ENCODE data around the gene MXRA8. TPM values are rescaled to one million over a fixed set of nuclear protein-coding genes. Genes with fewer than 3 reads are reported as not detected.
A peak's percentile ranks its signal among the peaks of the same experiment; 100 is the strongest.

MXRA8 gene
- total RNA-seq, 1 donor from 2014 or later = 20.2 TPM

DNA sequence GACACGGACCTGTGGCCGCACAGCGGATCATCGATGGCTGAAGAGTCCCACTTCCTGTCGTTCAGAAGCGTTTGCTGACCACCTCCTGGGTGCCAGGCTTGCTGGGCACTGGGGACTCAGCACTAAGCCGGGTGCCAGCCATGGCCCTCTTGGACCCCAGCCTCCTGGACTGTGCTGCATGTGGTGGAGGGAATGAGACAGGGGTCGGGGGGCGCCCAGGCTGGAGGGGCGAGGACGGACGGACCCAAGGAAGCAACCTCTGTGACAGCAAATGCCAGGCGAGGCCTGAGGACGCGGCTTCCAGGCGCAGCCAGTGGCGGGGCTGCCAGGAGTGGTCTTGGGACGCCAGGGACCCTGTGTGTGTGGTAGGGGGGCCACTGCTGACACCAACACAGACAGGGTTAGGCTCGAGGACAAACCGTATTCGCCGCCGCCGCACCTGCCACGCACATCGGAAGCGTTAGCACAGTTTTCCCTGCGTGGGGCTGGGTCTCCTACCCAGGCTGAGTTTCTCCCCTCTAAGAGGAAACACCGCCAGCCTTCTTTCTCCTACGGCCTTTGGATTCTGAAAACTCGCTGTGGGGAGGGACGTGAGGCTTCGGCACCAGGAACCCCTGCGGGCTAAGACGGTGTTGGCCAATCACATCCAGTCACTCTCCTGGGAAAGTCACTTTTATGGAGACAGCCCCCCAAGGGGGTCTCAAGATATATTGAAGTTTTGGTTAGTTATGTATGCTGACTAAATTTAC lies 3.1 kb upstream of the MXRA8 start:
- DNase-seq = no peak
- intact Hi-C loops (cut with micrococcal nuclease) = no loop called here
- Histone ChIP-seq H3K27ac (replicated peaks) (peak overlapping the region; percentile 84), H3K27me3 (ENCODE audit: low read depth) (peaks cover 48% of the 10 kb centered on the region), H3K4me3 (no peak overlapping the region), H3K36me3 (no peaks in the 10 kb centered on the region), H3K9me3 (replicated peaks) (no peaks in the 10 kb centered on the region), H3K4me1 (peaks cover 43% of the 10 kb centered on the region)
- TF ChIP-seq, protein P1, sequence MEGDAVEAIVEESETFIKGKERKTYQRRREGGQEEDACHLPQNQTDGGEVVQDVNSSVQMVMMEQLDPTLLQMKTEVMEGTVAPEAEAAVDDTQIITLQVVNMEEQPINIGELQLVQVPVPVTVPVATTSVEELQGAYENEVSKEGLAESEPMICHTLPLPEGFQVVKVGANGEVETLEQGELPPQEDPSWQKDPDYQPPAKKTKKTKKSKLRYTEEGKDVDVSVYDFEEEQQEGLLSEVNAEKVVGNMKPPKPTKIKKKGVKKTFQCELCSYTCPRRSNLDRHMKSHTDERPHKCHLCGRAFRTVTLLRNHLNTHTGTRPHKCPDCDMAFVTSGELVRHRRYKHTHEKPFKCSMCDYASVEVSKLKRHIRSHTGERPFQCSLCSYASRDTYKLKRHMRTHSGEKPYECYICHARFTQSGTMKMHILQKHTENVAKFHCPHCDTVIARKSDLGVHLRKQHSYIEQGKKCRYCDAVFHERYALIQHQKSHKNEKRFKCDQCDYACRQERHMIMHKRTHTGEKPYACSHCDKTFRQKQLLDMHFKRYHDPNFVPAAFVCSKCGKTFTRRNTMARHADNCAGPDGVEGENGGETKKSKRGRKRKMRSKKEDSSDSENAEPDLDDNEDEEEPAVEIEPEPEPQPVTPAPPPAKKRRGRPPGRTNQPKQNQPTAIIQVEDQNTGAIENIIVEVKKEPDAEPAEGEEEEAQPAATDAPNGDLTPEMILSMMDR (IDR thresholded peaks at IDR 0.05; ENCODE audit: borderline replicate concordance) = no peak

DNA sequence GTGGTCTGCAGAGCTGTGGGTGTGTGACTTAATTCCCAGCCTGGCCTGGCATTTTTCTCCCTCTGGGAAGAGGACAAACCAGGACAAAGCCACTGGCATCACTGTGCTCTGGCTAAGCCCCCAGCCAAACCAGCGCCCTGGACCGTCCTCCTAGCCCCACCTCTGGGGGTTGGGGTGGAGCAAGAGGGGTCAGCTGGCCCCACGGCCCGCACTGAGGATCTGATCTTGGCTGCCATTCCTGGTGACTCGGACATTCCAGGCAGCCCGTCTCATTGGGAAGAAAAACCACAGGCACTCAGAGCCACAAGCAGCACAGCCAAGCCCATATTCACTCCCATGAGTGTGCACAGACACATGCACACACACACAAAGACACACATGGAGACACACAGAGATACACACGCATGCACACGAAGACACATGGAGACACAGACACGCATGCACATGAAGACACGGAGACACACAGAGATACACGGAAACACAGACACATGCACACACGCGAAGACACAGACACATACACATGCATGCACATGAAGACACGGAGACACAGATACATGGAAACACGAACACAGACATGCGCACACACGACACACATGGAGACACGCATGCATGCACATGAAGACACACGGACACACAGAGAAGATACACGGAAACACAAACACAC lies 2.3 kb upstream of the MXRA8 start:
- no peak overlapping the region for H3K4me3 ChIP-seq
- intact Hi-C loops (cut with micrococcal nuclease) = no loop called here

GRCh38 chr1:1359664-1360468 lies 1.5 kb upstream of the MXRA8 start:
- Histone ChIP-seq H3K9me3 (replicated peaks) (no peaks in the 10 kb centered on the region), H3K27me3 (ENCODE audit: low read depth) (peaks cover 63% of the 10 kb centered on the region), H3K27ac (replicated peaks) (peak overlapping the region; percentile 84), H3K36me3 (no peaks in the 10 kb centered on the region), H3K4me1 (peaks cover 53% of the 10 kb centered on the region), H3K4me3 (peak overlapping the region; percentile 69)
- intact Hi-C loops (cut with micrococcal nuclease) = no loop called here
- peak; percentile 60 for DNase-seq
- TF ChIP-seq, protein P1 (IDR thresholded peaks at IDR 0.05; ENCODE audit: borderline replicate concordance) = no peak

More for the DNA sequence above, 2.3 kb upstream of the MXRA8 start:
- Histone ChIP-seq H3K4me1 (peaks cover 46% of the 10 kb centered on the region), H3K27ac (replicated peaks) (peak overlapping the region; percentile 84), H3K27me3 (ENCODE audit: low read depth) (peaks cover 55% of the 10 kb centered on the region), H3K9me3 (replicated peaks) (no peaks in the 10 kb centered on the region), H3K36me3 (no peaks in the 10 kb centered on the region)
- peak; percentile 65 for DNase-seq
- TF ChIP-seq, protein P1 (IDR thresholded peaks at IDR 0.05; ENCODE audit: borderline replicate concordance) = no peak

DNA sequence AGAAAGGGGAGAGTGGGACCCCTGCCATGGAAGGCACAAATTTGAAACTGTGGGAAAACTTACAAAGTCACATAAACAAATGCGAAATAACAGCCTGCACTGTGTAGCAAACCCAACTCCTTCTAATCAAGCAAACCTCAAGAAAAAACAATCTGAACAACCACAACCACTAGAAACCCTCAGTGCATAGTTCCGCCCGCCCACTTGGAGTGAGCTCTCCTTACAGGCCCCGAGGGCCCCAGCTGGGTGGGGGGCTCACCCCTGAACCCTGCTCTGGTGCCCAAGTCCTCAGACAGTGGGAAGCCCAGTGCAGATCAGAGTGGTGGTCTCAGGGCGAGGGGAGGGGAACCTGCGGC lies 931 bp upstream of the MXRA8 start:
- DNase-seq = peak; percentile 35
- H3K27me3 ChIP-seq (ENCODE audit: low read depth) = peaks cover 69% of the 10 kb centered on the region
- peak overlapping the region; percentile 84 for H3K27ac ChIP-seq (replicated peaks)
- intact Hi-C loops (cut with micrococcal nuclease) = no loop called here
- no peaks in the 10 kb centered on the region for H3K36me3 ChIP-seq
- H3K4me3 ChIP-seq = peak overlapping the region; percentile 69
- peaks cover 59% of the 10 kb centered on the region for H3K4me1 ChIP-seq
- TF ChIP-seq, protein P1 (IDR thresholded peaks at IDR 0.05; ENCODE audit: borderline replicate concordance) = no peak
- no peaks in the 10 kb centered on the region for H3K9me3 ChIP-seq (replicated peaks)

GRCh38 chr1:1357871-1358432 lies 403 bp downstream of the MXRA8 start:
- no peaks in the 10 kb centered on the region for H3K9me3 ChIP-seq (replicated peaks)
- intact Hi-C loops (cut with micrococcal nuclease) = no loop called here
- no peaks in the 10 kb centered on the region for H3K36me3 ChIP-seq
- peak overlapping the region; percentile 69 for H3K4me3 ChIP-seq
- peak overlapping the region; percentile 84 for H3K27ac ChIP-seq (replicated peaks)
- peaks cover 82% of the 10 kb centered on the region for H3K27me3 ChIP-seq (ENCODE audit: low read depth)
- TF ChIP-seq, protein P1 (IDR thresholded peaks at IDR 0.05; ENCODE audit: borderline replicate concordance) = no peak
- DNase-seq = no peak
- H3K4me1 ChIP-seq = peaks cover 73% of the 10 kb centered on the region
